Stimulated activated CD8-positive, alpha-beta memory T cell treated with anti-CD3 and anti-CD28 coated beads, Interleukin-4, amount 100 ng/mL, for 1 hour (primary cell): ENCODE data around the gene EVC.

Experiments
- DNase-seq, 2 donors: peaks; one replicate each; pipeline ENCODE4 v3.0.0-alpha.2; 2020; ENCODE audit warnings: low read depth in 2 of 2, low spot score in 1 of 2

EVC gene

DNA sequence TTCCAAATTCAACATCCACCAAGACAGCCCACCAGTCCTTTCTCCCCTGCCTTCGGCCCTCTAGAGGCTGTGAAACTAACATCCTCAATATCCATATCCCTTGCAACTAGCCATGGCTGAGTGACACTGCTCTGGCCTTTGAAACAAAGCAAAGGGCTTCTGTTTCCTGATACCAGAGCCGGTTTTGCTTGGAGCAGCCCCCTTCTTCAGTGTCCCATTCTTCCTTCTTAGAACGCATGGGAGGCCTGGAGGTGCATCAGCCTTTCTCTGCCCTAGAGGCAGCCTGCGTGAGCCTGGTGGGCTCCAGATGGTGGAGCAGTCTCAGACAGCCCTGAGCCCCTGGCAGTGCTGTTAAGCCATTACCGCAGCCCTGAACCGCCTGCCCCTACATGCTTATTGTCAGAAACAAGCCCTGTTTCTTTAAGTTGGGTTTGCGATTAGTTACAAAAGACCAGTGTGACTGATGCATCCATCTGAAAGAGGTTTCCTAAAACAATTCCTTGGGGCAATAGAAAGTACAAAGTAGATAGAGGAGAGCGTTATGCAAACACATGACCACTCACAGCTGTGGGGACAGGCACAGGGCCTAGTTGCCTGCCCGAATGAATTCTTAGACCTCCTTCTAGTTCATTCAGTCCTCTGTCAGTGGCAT is 74.1 kb downstream of the EVC start:
- DNase-seq = no peak

DNA sequence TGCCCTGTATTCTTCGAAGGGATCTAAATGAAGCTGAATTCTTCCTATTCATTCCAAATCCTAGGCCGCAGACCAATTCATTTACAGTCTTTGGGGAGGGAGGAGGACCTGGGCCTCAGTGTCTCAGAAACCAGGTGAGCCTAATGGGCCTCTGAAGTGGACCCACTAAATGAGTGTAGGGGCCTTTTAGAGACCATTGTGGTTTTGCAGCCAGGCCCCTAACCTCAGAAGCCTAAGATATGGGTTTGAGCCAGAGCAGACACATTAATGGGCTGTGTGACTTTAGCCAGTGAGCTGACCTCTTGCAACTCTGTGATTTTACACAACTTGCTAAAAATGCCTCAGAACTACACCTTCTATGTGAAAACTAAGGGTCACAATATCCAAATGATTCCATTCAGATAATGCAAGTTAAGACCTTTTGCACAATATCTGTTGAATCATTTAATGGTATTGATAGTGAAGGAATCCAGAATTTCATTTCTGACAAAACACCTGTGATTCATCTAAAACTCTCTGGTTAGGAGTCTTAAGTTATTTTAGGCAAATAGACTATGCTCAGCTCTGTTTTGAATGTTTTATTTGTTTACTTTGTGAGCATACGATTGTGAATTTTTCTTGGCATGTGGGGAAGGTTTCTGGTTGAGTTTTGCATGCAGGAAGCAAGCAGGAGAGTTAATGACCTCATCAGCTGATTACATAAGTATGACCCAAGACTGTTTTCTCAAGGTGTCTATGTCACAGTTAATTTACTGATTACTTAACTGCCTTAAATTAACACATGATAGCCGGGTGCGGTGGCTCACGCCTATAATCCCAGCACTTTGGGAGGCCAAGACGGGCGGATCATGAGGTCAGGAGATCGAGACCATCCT is 75.0 kb downstream of the EVC start:
- no peak for DNase-seq

DNA sequence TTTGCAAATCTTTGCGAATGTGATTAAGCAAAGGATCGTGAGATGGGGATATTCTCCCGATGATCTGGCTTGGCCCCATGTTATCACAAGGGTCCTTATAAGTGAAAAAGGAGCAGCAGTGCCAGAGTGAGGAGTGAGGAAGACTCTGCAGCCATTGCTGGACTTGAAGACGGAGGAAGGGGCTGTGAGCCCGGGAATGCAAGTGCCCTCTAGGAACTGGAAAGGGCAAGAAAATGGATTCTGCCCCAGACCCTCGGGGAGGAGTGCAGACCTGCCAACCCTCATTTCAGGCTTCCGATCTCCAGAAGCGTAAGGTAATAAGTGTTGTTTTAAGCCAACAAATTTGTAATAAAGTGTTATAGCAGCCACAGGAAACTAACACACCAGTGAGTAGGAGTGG is 76.3 kb downstream of the EVC start:
- no peak for DNase-seq

DNA sequence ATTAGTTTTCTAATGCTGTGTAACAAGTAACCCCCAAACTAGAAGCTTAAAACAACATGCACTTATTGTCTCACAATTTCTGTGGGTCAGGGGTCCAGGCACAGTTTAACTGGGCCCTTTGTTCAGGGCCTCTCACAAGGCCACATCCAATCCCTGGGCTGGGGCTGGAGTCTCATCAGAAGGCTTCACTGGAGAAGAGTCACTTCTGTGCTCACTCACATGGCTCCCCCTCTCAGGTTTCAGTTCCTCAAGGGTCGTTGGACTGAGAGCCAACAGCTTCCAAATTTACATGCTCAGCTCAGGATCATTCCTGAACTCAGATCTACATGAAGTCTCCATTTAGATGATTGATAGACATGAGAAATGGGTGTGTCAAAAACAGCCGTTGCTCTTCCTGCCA is 77.1 kb downstream of the EVC start:
- DNase-seq = no peak

DNA sequence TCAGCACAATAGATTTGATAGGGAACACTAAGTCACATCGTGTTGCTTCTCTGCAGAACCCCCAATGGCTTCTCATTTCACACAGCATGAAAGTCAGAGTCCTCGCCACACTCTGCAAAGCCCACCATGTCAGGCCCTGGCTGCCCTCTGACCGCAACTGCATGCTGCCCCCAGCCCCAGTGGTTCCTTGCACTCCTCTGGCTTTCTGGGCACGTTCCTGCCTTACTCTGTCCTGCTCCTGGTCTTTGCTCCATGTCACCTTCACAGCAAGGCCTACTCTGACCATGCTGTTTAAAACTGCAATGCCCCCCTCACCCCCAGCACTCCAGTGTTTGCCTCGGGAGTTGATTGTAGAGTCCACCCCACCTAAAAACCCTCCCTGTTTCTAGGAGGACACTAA is 78.1 kb downstream of the EVC start:
- no peak for DNase-seq

DNA sequence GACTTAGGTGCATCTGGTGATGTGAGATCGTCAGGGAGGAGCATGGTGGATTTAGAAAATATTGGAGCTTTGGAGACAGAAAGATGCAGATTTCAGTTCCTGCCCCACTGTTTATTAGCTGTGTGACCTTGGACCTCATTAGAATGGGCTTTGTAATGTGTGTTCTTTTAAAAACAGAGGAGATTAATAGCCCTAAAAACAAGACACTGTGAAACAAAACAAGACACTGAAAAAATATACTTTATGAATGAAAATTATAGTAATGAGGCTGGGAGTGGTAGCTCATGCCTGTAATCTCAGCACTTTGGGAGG is 79.5 kb downstream of the EVC start:
- DNase-seq = no peak

DNA sequence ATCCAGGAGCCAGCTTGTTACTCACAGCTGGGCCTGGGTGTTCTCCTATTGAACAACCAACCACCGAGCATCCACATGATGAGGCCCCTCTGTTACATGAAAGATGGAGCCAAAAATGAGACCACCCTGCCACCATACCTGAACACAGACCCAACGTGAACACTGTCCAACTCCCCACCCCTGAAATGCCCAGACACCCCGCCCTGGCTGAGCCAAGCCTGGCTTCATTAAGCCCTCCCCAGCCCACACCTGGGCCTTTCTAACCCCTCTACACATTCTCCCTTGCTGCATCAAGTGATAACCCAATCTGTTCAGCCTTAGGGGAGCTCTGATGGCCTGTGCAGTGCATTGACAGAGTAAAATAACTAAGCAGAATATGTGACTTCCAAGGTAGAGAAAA is 80.7 kb downstream of the EVC start:
- no peak for DNase-seq

DNA sequence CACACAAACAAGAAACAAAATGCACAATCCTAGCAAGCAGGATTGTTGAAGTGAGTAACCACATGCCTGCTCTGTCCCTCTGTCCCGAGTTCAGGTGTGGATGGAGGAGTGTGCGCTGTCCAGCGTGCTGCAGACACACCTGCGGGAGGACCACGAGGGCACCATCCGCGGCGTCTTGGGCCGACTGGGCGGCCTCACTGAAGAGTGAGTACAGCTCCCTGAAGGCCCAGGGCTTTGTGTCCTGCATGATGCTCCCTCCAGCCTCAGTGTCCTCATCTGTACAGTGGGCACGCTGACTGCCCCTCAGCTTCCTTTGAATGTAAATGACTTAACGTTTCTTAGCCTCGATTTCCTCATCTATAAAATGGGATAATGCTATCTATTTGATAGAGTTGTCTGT is 82.5 kb downstream of the EVC start:
- DNase-seq = no peak

DNA sequence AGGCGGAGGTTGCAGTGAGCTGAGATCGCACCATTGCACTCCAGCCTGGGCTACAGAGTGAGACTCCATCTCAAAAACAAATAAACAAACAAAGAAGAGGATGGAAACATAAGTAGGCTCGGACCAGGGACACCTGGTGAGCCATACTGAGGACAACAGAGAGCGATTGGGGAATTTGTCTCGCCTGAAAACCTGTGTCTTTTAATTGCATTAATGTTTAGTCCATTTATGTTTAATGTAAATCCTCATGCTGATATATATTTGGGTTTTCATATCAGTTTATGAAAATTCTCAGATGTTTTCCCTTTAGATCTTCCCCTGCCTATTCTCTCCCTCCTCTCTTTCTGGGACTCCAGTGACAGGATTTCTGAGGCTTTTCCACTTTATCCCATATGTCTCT is 84.6 kb downstream of the EVC start:
- DNase-seq = no peak

DNA sequence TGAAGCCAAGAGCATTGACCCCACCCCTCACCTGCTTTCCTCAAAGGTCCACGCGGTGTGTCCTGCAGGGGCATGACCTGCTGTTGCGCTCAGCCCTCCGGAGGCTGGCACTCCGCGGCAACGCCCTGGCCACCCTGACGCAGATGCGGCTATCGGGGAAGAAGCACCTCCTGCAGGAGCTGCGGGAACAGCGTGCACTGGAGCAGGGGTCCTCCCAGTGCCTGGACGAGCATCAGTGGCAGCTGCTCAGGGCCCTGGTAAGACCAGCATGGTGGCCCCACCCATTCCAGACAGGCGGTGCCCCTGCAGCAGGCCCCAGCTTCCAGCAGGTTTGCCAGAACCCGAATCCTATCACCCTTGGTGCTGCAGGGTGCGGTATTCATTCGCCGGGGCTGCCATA is 86.0 kb downstream of the EVC start:
- DNase-seq = no peak

DNA sequence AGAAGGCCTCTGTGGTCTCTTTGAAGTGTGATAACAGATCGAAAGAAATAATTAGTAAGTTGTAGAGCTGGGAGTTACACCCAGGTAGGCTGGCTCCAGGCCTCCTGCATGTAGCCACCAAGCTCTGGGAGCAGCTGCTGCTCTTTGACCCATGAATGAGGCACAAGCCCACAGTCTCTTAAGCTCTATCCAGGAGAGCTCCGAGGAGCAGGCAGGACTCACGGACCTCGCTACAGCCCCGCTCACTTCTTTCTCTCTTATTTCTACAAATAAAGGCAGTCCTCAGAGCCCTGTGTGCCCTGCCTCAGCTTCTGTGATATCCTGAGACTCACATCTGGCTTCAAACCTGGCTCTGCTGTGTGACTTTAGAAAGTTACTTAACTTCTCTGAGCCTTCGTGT is 86.9 kb downstream of the EVC start:
- no peak for DNase-seq

DNA sequence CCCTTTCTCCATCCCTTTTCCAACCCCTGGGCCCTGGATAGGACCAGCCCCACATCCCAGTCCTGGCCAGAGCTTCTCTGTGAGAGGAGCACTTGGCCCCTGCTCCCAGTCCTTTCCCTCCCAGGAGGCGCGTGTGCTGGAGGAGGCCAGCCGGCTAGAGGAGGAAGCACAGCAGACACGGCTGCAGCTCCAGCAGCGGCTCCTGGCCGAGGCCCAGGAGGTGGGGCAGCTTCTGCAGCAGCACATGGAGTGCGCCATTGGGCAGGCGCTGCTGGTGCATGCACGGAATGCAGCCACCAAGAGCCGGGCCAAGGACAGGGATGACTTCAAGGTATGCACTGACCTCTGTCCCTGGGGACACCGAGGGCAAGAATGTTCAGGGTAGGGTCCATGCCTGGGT is 87.5 kb downstream of the EVC start:
- DNase-seq = no peak

DNA sequence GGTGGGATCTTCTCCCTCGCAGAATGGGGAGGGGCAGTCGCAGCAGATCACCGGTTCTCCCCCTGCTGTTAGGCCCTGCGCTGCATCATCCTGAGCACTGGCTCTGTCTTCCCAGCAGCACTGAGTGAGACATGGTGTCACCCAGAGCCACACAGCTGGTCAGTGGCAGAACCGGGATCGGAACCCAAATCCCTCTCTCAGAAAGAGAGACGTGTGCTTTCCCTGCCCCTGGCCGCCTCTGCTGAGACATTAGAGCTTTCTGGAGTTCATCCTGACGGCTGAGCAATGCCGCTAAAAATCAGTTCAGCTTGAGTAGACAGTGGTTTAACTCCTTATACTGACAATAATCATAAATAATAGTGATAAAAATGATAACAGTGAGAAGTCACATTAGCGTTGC is 87.9 kb downstream of the EVC start:
- DNase-seq = no peak

DNA sequence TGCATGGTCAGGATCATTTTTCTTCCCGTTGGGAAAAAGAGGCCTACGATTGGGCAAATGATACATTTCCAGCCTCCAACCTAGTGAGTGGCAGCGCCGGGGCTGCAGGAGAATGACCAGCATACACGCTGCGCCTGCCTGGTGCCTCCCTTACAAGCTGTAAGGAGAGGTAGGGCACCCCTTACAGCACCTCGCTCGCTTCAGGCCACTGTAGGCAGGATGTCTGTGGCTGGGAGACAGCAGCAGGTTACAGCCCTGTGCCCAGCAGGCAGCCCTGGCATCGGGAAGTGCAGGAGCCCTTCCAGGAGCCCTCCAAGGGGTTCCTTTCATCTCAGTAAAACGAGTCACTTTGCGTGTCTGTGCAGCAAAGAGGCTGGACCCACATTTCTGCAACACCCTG is 88.4 kb downstream of the EVC start:
- DNase-seq = no peak

DNA sequence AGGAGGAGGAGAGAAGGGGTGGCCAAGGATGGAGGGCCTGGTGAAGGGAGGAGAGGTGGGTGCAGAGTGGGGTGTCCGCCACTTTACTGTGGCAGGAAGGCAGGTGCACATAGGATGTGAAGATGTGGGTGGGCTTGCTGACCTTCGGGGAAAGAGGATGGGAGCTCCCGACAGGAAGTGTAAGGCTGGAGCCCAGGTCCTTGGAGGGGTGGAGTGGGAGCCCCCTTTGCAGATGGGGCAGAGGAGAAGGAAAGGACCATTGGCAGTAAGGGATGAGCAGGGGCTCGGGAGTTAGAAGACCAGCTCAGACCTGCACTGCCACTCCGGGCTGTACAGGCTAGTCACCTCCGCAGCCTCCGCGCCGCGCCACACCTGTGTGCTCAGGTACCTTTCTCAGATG is 89.5 kb downstream of the EVC start:
- no peak for DNase-seq

DNA sequence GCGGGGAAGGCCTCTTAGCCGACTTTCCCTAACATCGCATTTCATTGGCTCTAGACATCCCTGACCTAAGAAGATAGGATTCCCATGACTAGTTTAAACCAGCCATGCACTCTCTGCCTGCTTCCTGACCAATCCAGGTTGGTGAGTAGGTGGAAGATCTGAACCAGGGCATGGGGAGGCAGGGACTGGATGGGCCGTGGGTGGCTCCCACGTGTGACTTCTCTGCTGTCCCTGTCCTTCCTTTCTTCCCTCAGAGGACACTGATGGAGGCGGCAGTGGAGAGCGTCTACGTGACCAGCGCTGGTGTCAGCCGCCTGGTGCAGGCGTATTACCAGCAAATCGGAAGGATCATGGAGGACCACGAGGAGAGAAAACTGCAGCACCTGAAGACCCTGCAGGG is 90.7 kb downstream of the EVC start:
- DNase-seq = no peak

DNA sequence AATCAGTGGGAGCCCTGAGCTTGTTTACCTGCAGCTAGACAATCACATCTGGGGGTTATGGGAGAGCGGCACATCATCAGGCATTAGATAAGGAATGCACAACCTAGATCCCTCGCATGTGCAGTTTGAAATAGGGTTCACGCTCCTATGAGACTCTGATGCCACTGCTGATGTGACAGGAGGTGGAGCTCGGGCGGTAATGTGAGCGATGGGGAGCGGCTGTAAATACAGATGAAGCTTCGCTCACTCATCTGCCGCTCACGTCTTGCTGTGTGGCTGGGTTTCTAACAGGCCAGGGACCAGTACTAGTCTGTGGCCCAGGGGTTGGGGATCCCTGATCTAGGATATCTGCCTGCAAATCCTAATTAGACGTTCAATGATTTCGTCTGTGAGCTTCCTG is 91.6 kb downstream of the EVC start:
- no peak for DNase-seq

DNA sequence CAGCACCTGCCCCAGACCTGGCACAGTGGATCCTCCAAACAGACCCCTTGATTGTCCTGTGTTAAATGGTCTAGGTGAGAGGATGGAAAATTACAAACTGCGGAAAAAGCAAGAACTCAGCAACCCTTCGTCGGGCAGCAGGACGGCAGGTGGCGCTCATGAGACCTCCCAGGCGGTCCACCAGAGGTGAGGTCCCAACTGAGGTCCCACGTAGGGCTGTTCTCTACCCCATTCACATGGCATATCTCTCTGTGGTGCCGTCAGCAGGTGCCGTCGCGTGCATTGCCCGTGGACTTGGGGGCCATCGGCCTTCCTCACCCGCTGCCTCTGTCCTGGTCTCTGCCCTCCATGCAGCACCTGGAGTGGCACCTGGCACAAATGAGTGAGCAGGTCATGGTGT is 93.7 kb downstream of the EVC start:
- no peak for DNase-seq

DNA sequence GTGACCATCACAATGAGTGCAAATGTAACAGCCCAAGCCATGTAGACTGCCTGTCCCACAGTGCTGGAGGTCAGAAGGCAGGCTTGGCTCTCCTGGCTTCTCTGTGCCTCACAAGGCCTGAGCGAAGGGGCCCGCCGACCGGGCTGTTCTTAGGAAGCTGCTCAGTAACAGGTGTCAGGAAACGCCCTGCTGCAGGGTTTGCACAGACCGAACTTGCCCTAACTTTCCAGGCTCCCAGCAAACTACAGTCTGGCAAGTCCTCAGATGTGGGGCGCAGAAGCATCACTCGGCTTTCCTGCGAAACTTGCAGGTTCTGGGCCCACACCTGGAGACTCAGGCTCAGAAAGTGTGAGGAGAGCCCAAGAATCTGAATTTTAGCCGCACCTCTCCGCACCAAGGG is 94.3 kb downstream of the EVC start:
- no peak for DNase-seq

DNA sequence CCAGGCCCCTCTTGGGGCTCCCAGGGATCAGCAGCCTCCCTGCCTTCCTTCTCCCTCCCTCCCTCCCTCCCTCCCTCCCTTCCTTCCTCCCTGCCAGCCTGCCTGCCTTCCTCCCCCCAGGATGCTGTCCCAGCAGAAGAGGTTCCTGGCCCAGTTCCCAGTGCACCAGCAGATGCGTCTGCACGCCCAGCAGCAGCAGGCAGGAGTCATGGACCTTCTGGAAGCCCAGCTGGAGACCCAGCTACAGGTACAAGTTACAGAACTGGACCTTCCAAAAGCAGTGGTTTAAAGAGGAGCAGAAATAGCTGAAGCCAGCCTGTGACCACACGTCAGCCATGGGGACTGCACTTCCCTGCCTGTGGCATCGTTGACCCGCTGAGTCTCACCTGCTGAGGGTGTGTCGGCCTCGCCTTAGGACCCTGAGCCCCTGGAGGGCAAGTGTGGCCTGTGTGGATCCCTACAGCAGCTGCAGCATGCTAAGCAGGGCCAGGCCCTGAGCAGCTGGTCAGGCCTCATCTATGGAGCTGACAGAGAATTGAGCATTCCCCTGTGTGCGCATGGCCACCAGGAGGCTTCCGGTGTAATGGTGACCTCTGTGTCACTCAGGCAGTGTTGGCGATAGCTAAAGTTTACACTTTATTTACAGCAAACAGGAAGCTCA is 97.2 kb downstream of the EVC start:
- DNase-seq = no peak

DNA sequence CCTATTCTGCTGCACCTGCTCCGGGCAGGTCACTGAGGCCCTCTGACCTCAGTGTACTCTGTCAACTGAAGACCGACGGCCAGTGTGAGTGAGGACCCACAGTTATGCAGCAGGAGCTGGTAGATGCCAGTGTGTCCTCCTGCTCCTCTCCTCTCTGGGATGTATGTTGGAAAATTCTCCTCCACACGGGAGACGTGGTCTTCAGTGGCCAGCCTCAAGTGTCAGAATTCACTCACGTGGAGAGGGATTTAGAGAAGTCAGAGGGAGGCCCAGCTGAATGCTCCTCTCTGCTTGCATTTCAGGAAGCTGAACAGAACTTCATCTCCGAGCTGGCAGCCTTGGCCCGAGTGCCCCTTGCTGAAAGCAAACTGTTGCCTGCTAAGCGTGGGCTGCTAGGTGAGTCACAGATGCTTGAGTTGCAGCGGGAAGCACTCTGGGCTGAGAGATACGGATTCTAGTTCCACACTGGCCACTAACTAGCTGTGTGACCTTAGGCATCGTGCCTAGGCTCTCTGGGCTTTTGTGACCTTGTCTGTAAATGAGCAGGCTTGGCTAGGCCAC is 98.3 kb downstream of the EVC start:
- DNase-seq = no peak

DNA sequence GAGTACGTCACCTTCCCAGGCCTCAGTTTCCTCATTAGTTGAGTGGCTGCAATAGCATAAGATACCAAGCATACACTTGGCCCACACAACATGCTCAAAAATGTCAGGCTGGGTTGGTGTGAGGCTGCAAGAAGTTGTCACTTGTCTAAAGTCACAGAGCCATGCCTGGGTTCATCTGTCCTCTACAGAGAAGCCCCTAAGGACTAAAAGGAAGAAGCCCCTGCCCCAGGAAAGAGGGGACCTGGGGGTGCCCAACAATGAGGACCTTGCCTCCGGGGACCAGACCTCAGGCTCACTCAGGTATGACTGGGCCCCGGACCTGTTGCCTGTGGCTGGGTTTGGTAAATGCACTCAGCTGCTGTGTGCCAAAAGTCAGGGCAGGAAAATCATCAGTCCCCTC is 99.2 kb downstream of the EVC start:
- no peak for DNase-seq
